ENCODE data around the gene RHOT2.

RHOT2 gene

DNA sequence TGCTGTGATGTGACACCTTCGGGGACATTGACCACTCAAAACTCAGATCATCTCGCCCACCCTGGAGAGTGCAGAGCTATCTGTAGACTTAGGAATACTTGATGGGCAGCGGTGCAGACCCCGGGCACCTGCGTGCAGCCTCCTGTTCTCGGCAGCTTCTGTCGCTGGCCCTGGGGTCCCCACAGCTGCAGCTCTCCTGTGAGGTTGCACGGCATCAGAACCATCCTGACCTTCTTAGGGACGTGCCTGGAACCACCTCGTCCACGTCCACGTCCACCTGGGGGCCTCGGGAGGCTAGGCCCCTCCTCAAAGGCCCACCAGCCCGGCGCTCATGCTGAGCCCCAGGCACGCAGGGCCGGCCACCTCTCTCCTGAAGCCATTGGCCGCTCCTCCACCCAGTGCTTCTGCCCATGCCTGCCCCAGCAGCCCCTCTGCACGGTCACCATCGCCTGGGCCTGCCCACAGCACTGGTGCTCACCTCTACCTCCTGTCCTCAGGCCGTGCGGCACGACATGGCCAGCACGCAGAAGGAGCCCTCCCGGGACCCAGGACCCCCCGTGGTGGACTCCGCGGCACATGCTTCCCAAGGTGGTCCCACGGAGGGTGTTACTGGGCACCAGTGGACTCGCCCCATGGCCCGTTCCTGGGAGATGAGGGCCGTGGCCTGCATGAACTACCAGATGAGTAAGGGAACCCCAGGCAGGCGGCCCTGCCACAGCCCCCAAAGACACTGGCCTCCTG, 39.4 kb upstream of the RHOT2 start:
- TF ChIP-seq GATA3 (IDR thresholded peaks at IDR 0.05; ENCODE audit: low read depth, low read length) (no peak), GATA2 (IDR thresholded peaks at IDR 0.05; ENCODE audit: low read depth, low read length) (no peak)

DNA sequence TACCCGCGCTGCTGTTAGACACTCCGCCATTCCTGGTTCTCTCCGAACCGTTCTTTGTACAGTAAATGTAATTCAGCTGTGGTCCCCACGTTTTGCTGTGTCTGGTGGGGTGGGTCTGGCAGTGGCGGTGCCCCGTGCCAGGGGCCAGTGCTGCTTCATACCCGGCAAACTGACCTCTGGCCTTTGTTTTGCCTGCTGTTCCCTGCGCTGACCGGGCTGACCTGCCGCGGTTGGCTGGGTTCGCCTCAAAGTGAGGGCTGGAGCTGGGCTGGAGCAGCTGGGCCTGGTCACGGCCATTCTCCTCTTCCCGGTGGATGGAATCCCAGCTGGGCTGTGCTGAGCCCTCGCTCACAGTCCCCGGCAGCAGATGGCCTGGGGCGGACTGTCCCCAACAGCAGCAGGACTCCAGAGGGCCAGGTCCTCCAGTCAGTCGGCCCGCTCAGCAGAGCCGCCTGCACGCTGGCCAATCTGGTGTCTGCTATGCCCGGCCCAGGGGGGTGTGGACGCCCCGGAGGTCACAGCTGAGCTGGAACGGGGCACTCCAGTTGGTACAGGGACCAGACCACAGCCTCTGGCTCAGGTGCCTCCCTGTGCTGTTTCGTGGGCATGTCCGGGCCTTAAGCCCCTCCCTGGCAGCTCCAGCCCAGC, 38.6 kb upstream of the RHOT2 start:
- no peak for TF ChIP-seq GATA3 (IDR thresholded peaks at IDR 0.05; ENCODE audit: low read depth, low read length)
- TF ChIP-seq GATA2 (IDR thresholded peaks at IDR 0.05; ENCODE audit: low read depth, low read length): no peak

DNA sequence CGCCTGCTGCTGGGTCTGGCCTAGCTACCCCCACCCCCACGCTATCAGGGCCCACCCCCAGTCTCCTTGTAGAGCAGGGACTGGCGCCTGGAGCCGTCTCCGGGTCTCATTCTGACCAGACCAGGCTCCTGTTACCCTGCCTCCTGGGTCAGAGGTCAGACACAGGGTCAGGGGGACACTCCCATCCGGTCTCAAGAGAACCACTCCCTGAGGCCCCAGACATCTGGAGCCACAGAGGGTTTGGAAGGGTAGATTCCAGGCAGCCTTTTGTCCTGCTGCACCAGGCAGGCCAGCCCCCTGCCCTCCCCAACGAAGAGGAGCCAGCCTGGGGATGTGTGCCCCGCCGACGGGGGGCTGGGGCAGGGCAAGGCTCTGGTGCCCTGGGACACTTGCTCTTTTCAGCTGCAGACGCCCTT, 38.1 kb upstream of the RHOT2 start:
- no peak for TF ChIP-seq GATA2 (IDR thresholded peaks at IDR 0.05; ENCODE audit: low read depth, low read length)
- TF ChIP-seq GATA3 (IDR thresholded peaks at IDR 0.05; ENCODE audit: low read depth, low read length): no peak

DNA sequence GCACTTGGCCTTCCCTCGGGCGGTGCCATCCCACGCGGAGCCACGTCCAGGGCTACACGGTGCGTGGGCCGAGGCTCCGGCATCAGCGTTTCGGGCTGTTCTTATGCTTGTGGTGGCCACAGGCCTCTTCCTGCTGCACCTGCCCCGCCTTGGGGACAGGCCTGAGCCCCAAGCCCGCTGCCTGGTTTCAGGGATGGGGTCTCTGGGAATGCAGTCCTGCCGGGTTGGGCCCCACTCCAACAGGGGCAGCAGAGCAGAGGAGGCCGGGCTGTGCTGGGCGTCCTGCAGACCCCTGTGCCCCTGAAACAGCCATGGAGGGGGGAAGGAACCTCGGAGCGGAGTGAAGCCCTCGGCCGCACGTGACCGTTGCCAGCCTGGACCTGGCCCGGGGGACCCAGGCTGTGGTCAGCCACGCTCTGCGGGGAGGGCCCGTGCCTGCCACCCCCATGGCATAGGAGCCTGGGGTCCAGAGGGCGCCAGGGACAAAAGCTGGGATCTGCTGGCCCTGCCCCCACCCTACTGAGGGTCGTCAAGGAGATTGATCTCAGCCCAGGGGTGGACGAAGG, 37.6 kb upstream of the RHOT2 start:
- TF ChIP-seq GATA3 (IDR thresholded peaks at IDR 0.05; ENCODE audit: low read depth, low read length): no peak
- TF ChIP-seq GATA2 (IDR thresholded peaks at IDR 0.05; ENCODE audit: low read depth, low read length): no peak

DNA sequence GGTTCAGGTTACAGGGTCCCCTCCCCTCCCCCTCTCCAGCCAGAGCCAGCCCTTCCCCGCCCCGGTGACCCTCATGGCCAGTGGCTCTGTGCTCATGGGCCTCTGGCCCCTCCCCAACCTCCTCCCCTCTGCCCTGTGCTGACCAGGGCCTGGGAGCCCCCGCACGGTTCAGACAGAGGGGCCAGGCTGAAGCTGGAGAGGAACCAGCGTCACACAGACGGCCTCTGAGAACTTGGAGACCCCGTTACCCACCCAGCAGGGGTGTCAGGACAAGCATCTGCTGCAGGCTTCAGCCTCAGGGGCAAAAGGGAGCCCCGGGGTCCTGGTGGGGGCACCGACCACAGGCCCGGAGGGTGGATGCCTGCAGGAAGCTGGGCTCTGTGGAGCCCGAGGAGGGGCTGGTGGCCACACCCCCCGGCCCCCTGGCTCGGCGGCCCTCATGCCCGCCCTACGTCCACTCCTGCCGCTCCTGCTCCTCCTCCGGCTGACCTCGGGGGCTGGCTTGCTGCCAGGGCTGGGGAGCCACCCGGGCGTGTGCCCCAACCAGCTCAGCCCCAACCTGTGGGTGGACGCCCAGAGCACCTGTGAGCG, 37.0 kb upstream of the RHOT2 start, which contains the start of gene WFIKKN1:
TSS of gene WFIKKN1 (plus strand) at position 171 of the 591 bp plus-strand sequence. CDS start at position 440, 269 bp downstream.
- TF ChIP-seq GATA3 (IDR thresholded peaks at IDR 0.05; ENCODE audit: low read depth, low read length): no peak

DNA sequence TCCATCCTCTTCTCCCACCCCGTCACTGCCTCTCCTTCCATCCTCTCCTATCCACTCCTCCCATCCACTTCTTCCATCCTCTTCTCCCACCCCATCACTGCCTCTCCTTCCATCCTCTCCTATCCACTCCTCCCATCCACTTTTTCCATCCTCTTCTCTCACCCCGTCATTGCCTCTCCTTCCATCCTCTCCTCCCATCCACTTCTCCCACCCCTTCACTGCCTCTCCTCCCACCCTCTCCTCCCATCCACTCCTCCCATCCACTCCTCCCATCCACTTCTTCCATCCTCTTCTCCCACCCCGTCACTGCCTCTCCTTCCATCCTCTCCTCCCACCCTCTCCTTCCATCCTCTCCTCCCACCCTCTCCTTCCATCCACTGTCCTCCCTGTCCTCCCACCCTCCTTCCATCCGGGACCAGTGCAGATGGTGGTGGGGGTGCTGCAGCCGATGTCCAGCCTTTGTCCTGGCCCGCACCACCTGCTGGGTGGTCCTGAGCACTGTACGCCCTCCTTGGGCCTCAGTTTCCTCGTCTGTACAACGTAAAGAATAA, 36.0 kb upstream of the RHOT2 start:
- no peak for TF ChIP-seq GATA2 (IDR thresholded peaks at IDR 0.05; ENCODE audit: low read depth, low read length)
- TF ChIP-seq GATA3 (IDR thresholded peaks at IDR 0.05; ENCODE audit: low read depth, low read length): no peak

DNA sequence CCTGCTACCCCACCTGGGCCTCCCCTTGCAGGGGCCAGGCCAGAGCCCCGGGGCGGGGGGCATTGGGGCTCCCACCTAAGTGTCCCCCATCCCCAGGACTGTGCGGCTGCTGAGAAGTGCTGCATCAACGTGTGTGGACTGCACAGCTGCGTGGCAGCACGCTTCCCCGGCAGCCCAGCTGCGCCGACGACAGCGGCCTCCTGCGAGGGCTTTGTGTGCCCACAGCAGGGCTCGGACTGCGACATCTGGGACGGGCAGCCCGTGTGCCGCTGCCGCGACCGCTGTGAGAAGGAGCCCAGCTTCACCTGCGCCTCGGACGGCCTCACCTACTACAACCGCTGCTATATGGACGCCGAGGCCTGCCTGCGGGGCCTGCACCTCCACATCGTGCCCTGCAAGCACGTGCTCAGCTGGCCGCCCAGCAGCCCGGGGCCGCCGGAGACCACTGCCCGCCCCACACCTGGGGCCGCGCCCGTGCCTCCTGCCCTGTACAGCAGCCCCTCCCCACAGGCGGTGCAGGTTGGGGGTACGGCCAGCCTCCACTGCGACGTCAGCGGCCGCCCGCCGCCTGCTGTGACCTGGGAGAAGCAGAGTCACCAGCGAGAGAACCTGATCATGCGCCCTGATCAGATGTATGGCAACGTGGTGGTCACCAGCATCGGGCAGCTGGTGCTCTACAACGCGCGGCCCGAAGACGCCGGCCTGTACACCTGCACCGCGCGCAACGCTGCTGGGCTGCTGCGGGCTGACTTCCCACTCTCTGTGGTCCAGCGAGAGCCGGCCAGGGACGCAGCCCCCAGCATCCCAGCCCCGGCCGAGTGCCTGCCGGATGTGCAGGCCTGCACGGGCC, 35.2 kb upstream of the RHOT2 start:
- no peak for TF ChIP-seq GATA2 (IDR thresholded peaks at IDR 0.05; ENCODE audit: low read depth, low read length)
- TF ChIP-seq GATA3 (IDR thresholded peaks at IDR 0.05; ENCODE audit: low read depth, low read length): no peak

DNA sequence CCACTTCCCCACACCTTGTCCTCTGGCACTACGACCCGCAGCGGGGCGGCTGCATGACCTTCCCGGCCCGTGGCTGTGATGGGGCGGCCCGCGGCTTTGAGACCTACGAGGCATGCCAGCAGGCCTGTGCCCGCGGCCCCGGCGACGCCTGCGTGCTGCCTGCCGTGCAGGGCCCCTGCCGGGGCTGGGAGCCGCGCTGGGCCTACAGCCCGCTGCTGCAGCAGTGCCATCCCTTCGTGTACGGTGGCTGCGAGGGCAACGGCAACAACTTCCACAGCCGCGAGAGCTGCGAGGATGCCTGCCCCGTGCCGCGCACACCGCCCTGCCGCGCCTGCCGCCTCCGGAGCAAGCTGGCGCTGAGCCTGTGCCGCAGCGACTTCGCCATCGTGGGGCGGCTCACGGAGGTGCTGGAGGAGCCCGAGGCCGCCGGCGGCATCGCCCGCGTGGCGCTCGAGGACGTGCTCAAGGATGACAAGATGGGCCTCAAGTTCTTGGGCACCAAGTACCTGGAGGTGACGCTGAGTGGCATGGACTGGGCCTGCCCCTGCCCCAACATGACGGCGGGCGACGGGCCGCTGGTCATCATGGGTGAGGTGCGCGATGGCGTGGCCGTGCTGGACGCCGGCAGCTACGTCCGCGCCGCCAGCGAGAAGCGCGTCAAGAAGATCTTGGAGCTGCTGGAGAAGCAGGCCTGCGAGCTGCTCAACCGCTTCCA, 34.4 kb upstream of the RHOT2 start:
- no peak for TF ChIP-seq GATA2 (IDR thresholded peaks at IDR 0.05; ENCODE audit: low read depth, low read length)
- no peak for TF ChIP-seq GATA3 (IDR thresholded peaks at IDR 0.05; ENCODE audit: low read depth, low read length)

DNA sequence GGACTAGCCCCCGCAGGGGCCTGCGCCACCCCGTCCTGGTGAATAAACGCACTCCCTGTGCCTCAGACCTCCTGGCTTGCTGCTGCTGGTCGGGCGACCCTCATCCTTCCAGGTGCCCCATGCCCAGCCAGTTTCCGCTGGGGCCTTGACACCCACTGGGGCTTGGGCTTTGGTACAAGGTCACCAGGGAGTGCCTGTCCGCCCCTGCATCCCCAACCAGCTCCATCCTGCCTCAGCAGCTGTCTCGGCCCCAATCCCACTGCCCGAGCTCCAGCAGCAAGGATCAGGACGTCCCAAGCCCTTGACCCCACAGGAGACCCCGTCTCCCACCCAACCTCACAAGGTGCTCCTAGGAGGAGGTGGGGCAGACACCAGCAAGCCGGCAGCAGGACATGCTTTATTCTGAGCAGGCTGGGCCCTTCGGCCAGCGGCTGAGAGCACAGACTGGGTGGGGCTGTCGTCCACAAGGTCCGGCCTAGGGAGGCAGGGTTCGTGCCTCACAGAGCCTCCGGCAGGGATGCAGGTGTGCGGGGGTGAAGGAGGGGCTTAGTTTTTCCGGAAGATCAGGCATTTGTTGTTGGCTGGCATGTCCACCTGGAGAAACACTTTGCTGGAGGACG, 33.8 kb upstream of the RHOT2 start:
- no peak for TF ChIP-seq GATA3 (IDR thresholded peaks at IDR 0.05; ENCODE audit: low read depth, low read length)
- no peak for TF ChIP-seq GATA2 (IDR thresholded peaks at IDR 0.05; ENCODE audit: low read depth, low read length)

DNA sequence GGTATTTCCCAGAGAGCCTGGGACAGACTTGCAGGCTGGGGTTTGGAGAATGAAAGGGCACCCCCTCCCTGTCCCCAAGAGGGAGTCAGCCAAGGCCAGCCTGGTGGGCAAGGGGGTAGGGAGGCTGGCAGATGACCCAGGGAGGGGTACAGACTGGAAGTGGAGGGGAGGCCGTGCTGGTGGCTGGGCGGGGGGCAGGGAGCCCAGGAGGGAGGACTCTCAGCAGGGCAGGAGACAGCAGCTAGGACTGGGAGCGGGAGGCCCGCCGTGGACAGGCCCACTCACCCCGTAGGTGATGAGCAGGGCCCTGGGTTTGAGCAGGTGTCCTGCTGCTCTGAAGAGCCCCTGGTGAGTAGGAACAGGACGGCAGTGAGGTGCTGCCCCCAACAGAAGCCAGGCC, 32.9 kb upstream of the RHOT2 start:
- TF ChIP-seq GATA2 (IDR thresholded peaks at IDR 0.05; ENCODE audit: low read depth, low read length) (no peak), GATA3 (IDR thresholded peaks at IDR 0.05; ENCODE audit: low read depth, low read length) (no peak)

DNA sequence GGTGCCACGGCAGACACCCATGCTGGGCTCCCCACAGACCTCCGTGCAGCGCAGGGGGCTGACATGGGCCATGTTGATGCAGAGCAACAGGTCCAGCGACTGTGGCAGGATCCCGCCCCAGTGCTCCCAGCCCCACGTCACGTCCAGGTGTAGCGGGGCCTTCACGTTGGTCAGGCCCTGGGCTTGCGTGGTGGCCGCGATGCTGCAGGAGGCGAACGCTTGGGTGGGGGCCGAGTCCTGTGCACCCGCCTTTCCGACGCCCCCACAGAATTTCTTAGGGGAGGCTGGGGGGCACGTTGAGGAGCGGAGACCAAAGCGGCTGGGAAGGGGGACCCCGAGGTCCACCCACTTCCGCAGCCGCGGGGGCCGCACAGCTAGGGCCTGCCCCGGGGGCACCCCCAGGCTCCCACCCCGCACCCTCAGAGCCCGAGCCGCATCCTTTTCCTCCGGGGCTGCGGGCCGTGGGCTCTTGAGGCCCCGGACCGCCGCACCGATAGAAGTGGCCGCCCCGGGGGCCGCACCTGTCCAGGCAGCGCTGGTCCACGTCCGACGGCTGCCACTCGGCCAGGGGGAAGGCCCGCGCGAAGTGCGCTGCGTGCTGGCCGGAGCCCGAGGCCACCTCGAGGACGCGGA, 32.2 kb upstream of the RHOT2 start:
- no peak for TF ChIP-seq GATA2 (IDR thresholded peaks at IDR 0.05; ENCODE audit: low read depth, low read length)
- no peak for TF ChIP-seq GATA3 (IDR thresholded peaks at IDR 0.05; ENCODE audit: low read depth, low read length)
